AG09319 (cell line): Measurements from ENCODE around the gene GTPBP2.

Experiments
- DNase-seq: peaks from one replicate; pipeline ENCODE4 v3.0.0-alpha.2; 2010; ENCODE audit warnings: low read depth; ENCODE audit errors: extremely low read depth
- CTCF ChIP-seq: IDR thresholded peaks from 2 replicates; pipeline ENCODE4 v1.5.1; 2011; ENCODE audit warnings: low read depth, mild to moderate bottlenecking, inconsistent platforms, low read length, moderate library complexity

GTPBP2 gene

GRCh38 chr6:43647613-43648012 is 18.5 kb upstream of the GTPBP2 start:
- DNase-seq = no peak
- TF ChIP-seq CTCF = no peak

DNA sequence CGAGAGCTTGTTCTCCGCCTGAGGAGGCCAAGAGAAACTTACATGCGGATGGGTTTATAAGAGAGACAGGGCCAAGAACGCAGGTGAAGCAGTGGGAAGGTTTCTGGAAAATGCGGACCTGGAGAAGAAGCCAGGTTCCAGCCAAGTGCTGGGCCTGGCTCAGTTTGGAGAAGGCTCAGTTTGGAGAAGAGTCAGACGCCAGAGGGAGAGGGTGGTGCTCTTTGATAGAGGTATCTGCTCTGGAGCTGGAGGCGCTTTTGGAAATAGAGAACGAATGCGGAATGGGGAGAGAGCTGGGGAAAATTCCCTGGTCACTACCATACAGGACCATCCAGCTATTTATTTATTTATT is 16.5 kb upstream of the GTPBP2 start:
- no peak for DNase-seq
- TF ChIP-seq CTCF = no peak

DNA sequence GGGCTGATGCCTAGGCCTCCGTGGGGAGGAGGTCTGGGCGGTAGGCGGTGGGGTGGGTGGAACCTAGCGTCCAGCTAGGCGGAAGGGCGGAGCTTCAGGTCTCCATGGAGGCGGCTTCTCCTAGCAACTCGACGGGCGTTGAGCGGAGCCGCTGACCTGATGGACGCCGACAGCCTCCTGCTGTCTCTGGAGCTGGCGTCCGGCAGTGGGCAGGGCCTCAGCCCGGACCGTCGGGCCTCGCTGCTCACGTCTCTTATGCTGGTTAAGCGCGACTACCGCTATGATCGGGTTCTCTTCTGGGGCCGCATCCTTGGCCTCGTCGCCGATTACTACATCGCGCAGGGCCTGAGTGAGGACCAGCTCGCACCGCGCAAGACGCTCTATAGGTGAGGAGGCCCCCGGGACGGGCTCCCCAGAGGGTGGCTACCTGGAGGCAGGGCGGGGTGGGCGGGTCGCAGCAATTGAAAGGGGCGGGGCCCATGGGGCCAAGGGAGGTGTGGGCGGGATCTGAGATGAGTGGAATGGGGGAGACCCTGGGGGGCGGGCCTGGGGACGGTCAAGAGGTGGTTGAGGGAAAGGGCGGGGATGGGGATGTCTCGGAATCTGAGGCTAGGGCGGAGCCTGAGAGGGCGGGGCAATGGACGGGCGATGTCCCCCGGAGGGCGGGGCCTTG is 16.0 kb upstream of the GTPBP2 start, which contains the start of gene RSPH9:
Gene RSPH9 (plus strand): TSS at position 97 of the 673 bp plus-strand sequence. CDS start 63 bp downstream, at position 160.
- TF ChIP-seq CTCF = no peak
- DNase-seq = no peak

- TF ChIP-seq CTCF = no peak
- DNase-seq = no peak
Observed at GRCh38 chr6:43639984-43640800, 11.1 kb upstream of the GTPBP2 start.

- DNase-seq = no peak
- TF ChIP-seq CTCF = no peak
Observed at GRCh38 chr6:43636308-43636659, 7.2 kb upstream of the GTPBP2 start.

GRCh38 chr6:43635387-43636307 is 6.6 kb upstream of the GTPBP2 start, which contains the start of gene MAD2L1BP:
Gene MAD2L1BP, plus strand, starts transcription at chr6:43635840. Its CDS starts 36 bp downstream, at chr6:43635876.
- TF ChIP-seq CTCF = no peak
- DNase-seq = no peak
